Hepatocyte (in vitro differentiated cells): ENCODE measurements around the gene IP6K2. TPM values are rescaled to one million over a fixed set of nuclear protein-coding genes. Genes with fewer than 3 reads are reported as not detected.

Source experiments
- DNase-seq: peaks from one replicate; pipeline ENCODE4 v3.0.0-alpha.2; 2016; ENCODE audit warnings: low spot score
- H2AFZ ChIP-seq: fragments of 200-600 bp; sonication (generic); 2 replicates; pipeline ENCODE4 v1.6.0; 2016; ENCODE audit warnings: antibody characterized with exemption, mild to moderate bottlenecking
- H3K27ac ChIP-seq: fragments of 200-600 bp; sonication (generic); 2 replicates; pipeline ENCODE4 v1.5.1; 2016; ENCODE audit warnings: mild to moderate bottlenecking
- H3K27me3 ChIP-seq: fragments of 200-600 bp; sonication (generic); 2 replicates; pipeline ENCODE4 v1.6.1; 2016
- H3K36me3 ChIP-seq: fragments of 200-600 bp; sonication (generic); replicated peaks from 2 replicates; pipeline ENCODE4 v1.5.1; 2016; ENCODE audit warnings: low read depth; ENCODE audit not compliant: insufficient read depth
- H3K4me1 ChIP-seq: fragments of 200-600 bp; sonication (generic); 2 replicates; pipeline ENCODE4 v1.5.1; 2016; ENCODE audit warnings: mild to moderate bottlenecking, moderate library complexity; ENCODE audit not compliant: insufficient read depth
- H3K4me2 ChIP-seq: fragments of 200-600 bp; sonication (generic); 2 replicates; pipeline ENCODE4 v1.6.0; 2016
- H3K4me3 ChIP-seq: fragments of 200-600 bp; sonication (generic); 2 replicates; pipeline ENCODE4 v1.5.1; 2016; ENCODE audit warnings: mild to moderate bottlenecking
- H3K79me2 ChIP-seq: fragments of 200-600 bp; sonication (generic); 2 replicates; pipeline ENCODE4 v1.6.0; 2017; ENCODE audit warnings: mild to moderate bottlenecking
- H3K9me2 ChIP-seq: fragments of 200-600 bp; sonication (generic); replicated peaks from 2 replicates; pipeline ENCODE4 v1.6.0; 2017; ENCODE audit warnings: mild to moderate bottlenecking; ENCODE audit not compliant: insufficient read depth
- H3K9me3 ChIP-seq: fragments of 200-600 bp; sonication (generic); 2 replicates; pipeline ENCODE4 v1.5.1; 2016; ENCODE audit warnings: low read depth, mild to moderate bottlenecking
- H4K20me1 ChIP-seq: fragments of 200-600 bp; sonication (generic); 2 replicates; pipeline ENCODE4 v1.6.0; 2016; ENCODE audit warnings: mild to moderate bottlenecking; ENCODE audit not compliant: insufficient read depth, poor library complexity, severe bottlenecking
- CTCF ChIP-seq: fragments of 200-600 bp; sonication (generic); IDR thresholded peaks from 2 replicates; pipeline ENCODE4 v1.5.1; 2016; ENCODE audit warnings: antibody characterized with exemption, mild to moderate bottlenecking; ENCODE audit not compliant: poor library complexity
- EZH2 ChIP-seq: fragments of 200-600 bp; sonication (generic); IDR thresholded peaks from 2 replicates; pipeline ENCODE4 v1.6.1; 2016; ENCODE audit warnings: antibody characterized with exemption, mild to moderate bottlenecking, borderline replicate concordance
- EZH2phosphoT487 ChIP-seq: fragments of 200-600 bp; sonication (generic); IDR thresholded peaks from one replicate; pipeline ENCODE4 v1.6.1; 2018; ENCODE audit warnings: antibody characterized with exemption, mild to moderate bottlenecking, low read depth, moderate library complexity; ENCODE audit not compliant: unreplicated experiment, severe bottlenecking
- WGBS: methylation state at CpG from one replicate; pipeline ENCODE4 v1.1.6; 2016; ENCODE audit warnings: low lambda C conversion rate; ENCODE audit errors: missing lambda C conversion rate; 5-methylcytosine and 5-hydroxymethylcytosine counted together
- polyA plus RNA-seq: library from polyadenylated mRNA; unstranded; fragments of >200 nt; fragmentation: Nextera tagmentation; extraction: Ambion mirVana; gene quantifications from 2 replicates; pipeline ENCODE4 v1.2.1, GENCODE V29; 2016
- total RNA-seq: library from RNA; depleted of rRNA; stranded (reverse); fragments of >200 nt; gene quantifications from 2 replicates; pipeline ENCODE4 v1.2.3, GENCODE V29; 2014

The IP6K2 gene
- total and polyA plus RNA-seq, 2 experiments from 2014 or later = 112 to 155 TPM

- Histone ChIP-seq H3K9me2 (no peaks in the 10 kb centered on the region), H3K27me3 (no peaks in the 10 kb centered on the region), H3K9me3 (no peaks in the 10 kb centered on the region), H2AFZ (no peak overlapping the region), H3K4me2 (no peak overlapping the region), H4K20me1 (no peaks in the 10 kb centered on the region), H3K36me3 (no peaks in the 10 kb centered on the region), H3K4me3 (no peak overlapping the region), H3K79me2 (no peaks in the 10 kb centered on the region), H3K27ac (no peak overlapping the region), H3K4me1 (no peaks in the 10 kb centered on the region)
- DNase-seq = no peak
- TF ChIP-seq CTCF = no peak
- no peak for TF ChIP-seq EZH2phosphoT487
- TF ChIP-seq EZH2 = no peak
- 92% methylated on average over 12 of the region's 12 CpGs for WGBS
These were observed 66.3 kb downstream of the IP6K2 start for GRCh38 chr3:48650723-48651122.

- H3K9me2 ChIP-seq = no peaks in the 10 kb centered on the region
- no peak overlapping the region for H3K27ac ChIP-seq
- TF ChIP-seq CTCF (no peak), EZH2 (no peak), EZH2phosphoT487 (no peak)
- no peak overlapping the region for H3K4me3 ChIP-seq
- H2AFZ ChIP-seq = no peak overlapping the region
- DNase-seq = no peak
- no peaks in the 10 kb centered on the region for H3K27me3 ChIP-seq
- no peaks in the 10 kb centered on the region for H3K4me1 ChIP-seq
- no peaks in the 10 kb centered on the region for H3K36me3 ChIP-seq
- no peaks in the 10 kb centered on the region for H3K9me3 ChIP-seq
- no peak overlapping the region for H3K4me2 ChIP-seq
- WGBS = 95% methylated on average over 15 of the region's 15 CpGs
- H3K79me2 ChIP-seq = no peaks in the 10 kb centered on the region
- H4K20me1 ChIP-seq = no peaks in the 10 kb centered on the region
These were observed 68.7 kb downstream of the IP6K2 start for GRCh38 chr3:48648188-48648850.

GRCh38 chr3:48647714-48648113 is 69.3 kb downstream of the IP6K2 start:
- no peaks in the 10 kb centered on the region for H3K27me3 ChIP-seq
- TF ChIP-seq CTCF (no peak), EZH2 (no peak), EZH2phosphoT487 (no peak)
- H3K4me1 ChIP-seq = no peaks in the 10 kb centered on the region
- no peaks in the 10 kb centered on the region for H3K9me3 ChIP-seq
- H3K4me3 ChIP-seq = no peak overlapping the region
- H3K36me3 ChIP-seq = no peaks in the 10 kb centered on the region
- no peak overlapping the region for H3K4me2 ChIP-seq
- WGBS = 98% methylated on average over 9 of the region's 9 CpGs
- H3K27ac ChIP-seq = no peak overlapping the region
- no peak overlapping the region for H2AFZ ChIP-seq
- H3K79me2 ChIP-seq = no peaks in the 10 kb centered on the region
- H4K20me1 ChIP-seq = no peaks in the 10 kb centered on the region
- no peak for DNase-seq
- H3K9me2 ChIP-seq = no peaks in the 10 kb centered on the region
